ENCODE results near the gene IQGAP2.
A peak's percentile ranks its signal among the peaks of the same experiment; 100 is the strongest.

Gene IQGAP2

GRCh38 chr5:76384705-76385104 is 18.4 kb upstream of the IQGAP2 start:
- no peak for DNase-seq (ENCODE audit: low read depth in 4 of 4, low spot score in 1 of 4)

GRCh38 chr5:76385540-76385939 is 17.5 kb upstream of the IQGAP2 start:
- no peak for DNase-seq (ENCODE audit: low read depth in 4 of 4, low spot score in 1 of 4)

DNA sequence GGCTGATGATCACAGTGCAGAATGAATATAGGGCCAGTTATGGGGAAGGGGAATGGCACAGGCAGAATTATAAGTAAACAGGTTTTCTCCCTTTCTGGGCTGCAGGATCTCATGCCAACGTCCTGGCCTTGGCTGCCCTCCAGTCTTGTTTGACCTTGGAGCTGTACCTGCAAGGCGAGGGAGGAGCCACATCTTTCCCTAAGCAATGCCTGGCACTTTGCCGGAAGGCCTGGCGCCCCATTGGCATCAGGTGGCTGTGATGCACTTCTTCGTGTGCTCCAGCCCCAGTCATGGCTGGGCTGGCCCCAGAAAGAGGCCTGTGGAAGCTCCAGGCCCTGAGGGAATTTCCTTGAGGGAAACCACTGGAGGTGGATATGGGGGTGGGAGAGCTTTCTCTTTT is 16.7 kb upstream of the IQGAP2 start:
- no peak for DNase-seq (ENCODE audit: low read depth in 4 of 4, low spot score in 1 of 4)

DNA sequence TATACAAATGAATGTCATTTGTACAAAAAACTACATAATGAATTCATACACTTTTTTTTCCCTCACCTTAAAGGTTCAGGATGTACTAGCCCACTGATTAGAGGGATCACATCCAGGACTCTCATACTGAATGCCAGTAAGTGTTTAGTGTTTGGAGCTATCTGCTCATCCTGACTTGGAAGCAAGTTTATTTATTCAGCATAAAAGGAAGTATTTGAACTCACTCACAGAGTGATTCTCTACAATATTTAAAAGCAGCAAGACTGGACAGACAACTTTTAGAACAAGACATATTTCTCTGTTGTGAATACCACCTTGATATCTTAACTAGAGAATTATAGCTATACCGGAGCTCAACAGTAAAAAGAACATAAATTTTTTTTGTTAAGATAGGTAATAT is 14.8 kb upstream of the IQGAP2 start:
- no peak for DNase-seq (ENCODE audit: low read depth in 4 of 4, low spot score in 1 of 4)

DNA sequence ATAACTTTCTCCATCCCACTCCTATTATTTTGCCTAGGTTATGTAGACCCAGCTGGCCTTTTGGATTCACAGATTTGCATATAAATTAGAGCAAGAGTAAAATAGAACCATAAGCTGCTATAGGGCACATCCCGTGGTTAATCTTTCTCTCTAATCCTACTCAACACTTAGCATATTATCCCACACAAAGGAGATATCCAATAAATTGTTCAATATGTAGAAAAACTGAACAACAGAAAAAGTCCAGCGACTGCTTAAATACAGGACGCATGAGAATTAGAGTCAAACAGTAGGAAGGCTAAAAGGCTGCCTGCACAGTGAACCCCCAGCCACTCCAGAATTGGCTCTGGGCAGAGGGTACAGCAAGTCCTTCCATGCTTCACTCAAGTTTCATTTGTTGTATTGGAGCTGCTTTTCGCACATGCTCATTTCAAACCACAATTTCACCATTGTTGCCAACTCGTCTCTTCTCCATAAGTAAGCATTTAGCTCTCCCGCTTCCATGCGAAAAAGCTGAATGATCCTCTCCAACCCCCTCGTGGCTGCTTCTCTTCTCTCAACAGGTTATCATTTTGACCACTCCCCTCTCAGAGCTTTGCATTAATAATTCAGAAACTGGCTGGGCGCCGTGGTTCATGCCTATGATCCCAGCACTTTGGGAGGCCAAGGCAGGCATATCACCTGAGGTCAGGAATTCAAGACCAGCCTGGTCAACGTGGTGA is 14.1 kb upstream of the IQGAP2 start:
- no peak for DNase-seq (ENCODE audit: low read depth in 4 of 4, low spot score in 1 of 4)

DNA sequence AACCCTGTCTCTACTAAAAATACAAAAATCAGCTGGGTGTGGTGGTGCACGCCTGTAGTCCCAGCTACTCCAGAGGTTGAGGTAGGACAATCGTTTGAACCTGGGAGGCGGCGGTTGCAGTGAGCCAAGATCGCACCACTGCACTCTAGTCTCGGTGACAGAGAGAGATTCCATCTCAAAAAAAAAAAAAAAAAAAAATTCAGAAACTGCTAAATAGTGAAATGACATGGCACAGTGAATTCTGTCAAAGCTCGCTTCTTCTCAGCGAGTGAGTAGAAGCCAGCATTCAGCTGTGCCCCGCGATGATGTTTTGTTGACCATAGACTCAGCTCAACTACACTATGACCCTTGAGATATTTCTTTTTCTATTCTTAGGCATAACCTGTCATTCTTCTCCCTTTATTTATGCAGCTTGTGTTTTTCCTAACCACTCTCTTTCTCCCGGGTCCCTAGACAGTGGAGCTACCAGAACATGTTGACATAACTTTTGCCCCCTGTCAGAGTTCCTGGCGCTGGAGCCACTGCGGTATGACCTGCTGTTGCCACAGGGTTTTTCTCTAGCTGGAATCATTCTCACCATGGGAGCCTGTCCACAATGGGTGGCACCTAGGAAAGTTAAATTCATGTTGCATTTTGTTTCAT is 13.5 kb upstream of the IQGAP2 start:
- no peak for DNase-seq (ENCODE audit: low read depth in 4 of 4, low spot score in 1 of 4)

GRCh38 chr5:76391014-76391413 is 12.1 kb upstream of the IQGAP2 start:
- no peak for DNase-seq (ENCODE audit: low read depth in 4 of 4, low spot score in 1 of 4)

- no peak for DNase-seq (ENCODE audit: low read depth in 4 of 4, low spot score in 1 of 4)
These were observed 9.9 kb upstream of the IQGAP2 start for GRCh38 chr5:76393035-76393680.

- no peak for DNase-seq (ENCODE audit: low read depth in 4 of 4, low spot score in 1 of 4)
These were observed 5.9 kb upstream of the IQGAP2 start for GRCh38 chr5:76397200-76397599.

DNA sequence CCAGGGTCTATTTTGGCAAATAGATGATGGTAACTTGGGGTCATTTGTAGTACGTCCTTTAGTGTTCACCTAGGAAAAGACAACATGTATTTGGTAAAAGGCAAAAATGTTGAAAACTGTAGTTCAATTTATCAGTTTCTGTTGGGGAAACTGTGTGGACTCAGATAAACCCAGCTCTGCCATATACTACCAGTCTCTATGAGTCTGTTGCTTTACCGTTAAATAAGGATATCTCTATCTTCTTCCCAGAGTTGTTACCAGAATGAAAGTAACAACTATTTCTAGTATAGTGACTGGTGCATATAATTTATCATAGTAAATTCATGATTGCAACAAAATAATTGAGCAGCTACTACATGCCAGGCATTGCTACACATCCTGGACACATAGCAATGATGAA is 3.8 kb upstream of the IQGAP2 start:
- no peak for DNase-seq (ENCODE audit: low read depth in 4 of 4, low spot score in 1 of 4)

- no peak for DNase-seq (ENCODE audit: low read depth in 4 of 4, low spot score in 1 of 4)
These were observed 2.6 kb upstream of the IQGAP2 start for GRCh38 chr5:76400466-76400865.

DNA sequence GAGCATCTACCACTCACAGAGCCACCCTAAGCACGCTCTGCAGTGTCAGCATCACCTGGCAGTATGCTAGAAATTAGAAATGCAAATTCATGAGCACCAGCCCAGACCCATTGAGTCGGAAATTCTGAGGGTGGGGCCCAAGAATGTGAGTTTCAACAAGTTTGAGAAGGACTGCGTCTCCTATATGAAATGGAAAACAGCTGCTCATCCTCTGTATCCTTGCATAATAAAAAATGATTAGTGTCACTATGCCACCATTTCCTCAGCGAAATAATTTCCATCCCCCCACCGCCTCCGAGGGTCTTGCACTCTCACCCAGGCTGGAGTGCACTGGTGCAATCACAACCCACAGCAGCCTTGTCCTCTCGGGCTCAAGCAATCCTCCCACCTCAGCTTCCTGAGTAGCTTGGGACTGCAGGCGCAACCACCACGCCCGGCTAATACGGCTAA is 1.3 kb upstream of the IQGAP2 start:
- DNase-seq (ENCODE audit: low read depth in 4 of 4, low spot score in 1 of 4), result peak in 1 of 4 experiments; percentile 11

GRCh38 chr5:76402251-76402885 is 717 bp upstream of the IQGAP2 start:
- peak; percentile 45 to 83 (median 60) for DNase-seq (ENCODE audit: low read depth in 4 of 4, low spot score in 1 of 4)

GRCh38 chr5:76403766-76404222 is 709 bp downstream of the IQGAP2 start:
- peak in 3 of 4 experiments; percentile 33 to 47 (median 45) for DNase-seq (ENCODE audit: low read depth in 4 of 4, low spot score in 1 of 4)

DNA sequence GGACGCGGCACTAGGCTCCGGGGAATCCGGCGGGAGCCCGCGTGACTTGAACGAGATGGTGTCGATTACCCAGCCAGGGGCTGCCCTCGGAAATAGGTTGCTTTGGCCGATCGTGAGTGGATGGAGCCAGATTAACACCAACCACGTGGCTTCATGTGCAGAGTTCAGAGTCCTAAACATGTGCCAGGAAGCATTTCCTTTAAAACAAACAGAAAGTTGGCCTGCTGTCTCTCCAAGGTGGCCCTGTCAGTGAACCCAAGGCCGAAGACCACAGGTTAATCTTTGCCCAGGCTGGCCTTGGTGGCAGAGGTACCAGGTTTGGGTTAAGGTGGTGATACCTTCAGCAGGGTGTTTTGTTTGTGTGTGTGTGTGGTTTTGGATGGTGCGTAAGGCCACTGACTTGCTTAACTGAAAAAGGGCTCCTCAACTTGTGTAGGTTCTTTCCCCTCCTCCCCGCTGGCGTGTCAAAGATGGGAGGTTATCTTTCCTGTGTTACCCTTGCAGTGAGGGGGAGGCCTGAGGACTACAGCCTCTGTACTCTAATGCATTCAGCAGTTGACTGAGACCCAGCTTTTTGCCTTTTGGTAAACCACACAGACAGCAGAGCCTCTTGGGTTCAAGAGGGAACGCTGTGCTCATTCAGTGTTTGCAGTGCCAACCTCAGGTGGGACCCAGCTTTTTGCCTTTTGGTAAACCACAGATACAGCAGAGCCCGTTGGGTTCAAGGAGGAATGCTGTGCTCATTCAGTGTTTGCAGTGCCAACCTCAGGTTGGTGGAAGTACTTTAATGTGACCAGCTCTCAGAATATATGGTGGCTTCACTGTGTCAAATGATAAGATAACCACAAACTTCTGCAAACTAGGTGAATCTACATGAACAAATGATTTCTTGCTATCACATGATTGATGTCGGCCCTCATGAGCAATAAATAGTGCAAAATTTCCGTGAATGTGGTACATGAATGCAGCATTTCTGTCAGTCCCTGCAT is 1.4 kb downstream of the IQGAP2 start:
- DNase-seq (ENCODE audit: low read depth in 4 of 4, low spot score in 1 of 4), result peak; percentile 34 to 62 (median 40)

DNA sequence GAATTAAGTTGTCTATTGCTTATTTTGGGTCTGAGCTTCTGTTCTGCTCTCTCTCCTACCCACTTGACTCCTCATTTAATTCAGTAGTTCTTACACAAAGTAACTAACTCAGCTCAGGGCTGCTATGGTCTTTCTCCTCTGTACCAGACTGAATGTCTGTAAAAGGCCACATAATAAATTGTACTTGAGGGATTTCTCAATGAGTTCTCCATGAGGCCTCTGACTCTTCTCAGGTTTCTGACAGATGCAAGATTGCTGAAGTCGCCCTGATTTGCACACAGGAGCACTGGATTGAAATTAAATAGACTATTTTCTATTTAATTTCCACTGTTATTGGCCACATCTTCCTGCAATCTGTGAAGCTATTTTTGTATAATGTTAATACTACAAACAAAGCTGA is 2.9 kb downstream of the IQGAP2 start:
- DNase-seq (ENCODE audit: low read depth in 4 of 4, low spot score in 1 of 4), result no peak

GRCh38 chr5:76406673-76407072 is 3.6 kb downstream of the IQGAP2 start:
- DNase-seq (ENCODE audit: low read depth in 4 of 4, low spot score in 1 of 4), result no peak

- no peak for DNase-seq (ENCODE audit: low read depth in 4 of 4, low spot score in 1 of 4)
These were observed 5.1 kb downstream of the IQGAP2 start for GRCh38 chr5:76408104-76408654.

DNA sequence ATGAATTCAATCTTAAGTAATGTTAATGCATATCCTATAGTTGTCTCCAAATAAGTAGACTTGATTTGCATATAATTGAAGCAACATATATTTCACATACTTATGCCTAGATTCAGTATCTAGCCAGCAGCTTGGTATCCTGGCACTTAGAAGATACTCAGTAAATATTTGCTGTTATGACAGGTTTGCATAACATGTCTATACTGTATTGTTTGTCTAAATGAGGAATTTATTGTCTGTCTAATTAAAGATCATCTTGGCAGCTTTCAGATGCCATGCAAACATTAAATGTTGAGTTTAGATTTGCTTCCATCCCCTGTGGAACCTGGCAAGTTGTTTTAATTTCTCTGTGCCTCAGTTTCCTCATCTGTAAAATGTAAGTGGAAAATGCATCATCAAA is 9.4 kb downstream of the IQGAP2 start:
- no peak for DNase-seq (ENCODE audit: low read depth in 4 of 4, low spot score in 1 of 4)

GRCh38 chr5:76413746-76414145 is 10.7 kb downstream of the IQGAP2 start:
- DNase-seq (ENCODE audit: low read depth in 4 of 4, low spot score in 1 of 4), result no peak

Measured in stimulated activated CD4-positive, alpha-beta T cell treated with anti-CD3 and anti-CD28 coated beads, Interleukin-1b, Interleukin-23, amount 100 ng/mL, for 24 hours (primary cell).